ENCODE results near the gene PARP12. TPM values are rescaled to one million over a fixed set of nuclear protein-coding genes. Genes with fewer than 3 reads are reported as not detected.

Gene PARP12
- total RNA-seq, 2 experiments from 2014 or later, result 96.9 to 98.3 TPM

GRCh38 chr7:140018125-140019043 is 44.4 kb downstream of the PARP12 start:
- peaks cover 17% of the 10 kb centered on the region for H3K36me3 Mint-ChIP-seq (ENCODE audit: low read depth)
- ATAC-seq (no peak), DNase-seq (no peak)
- no peaks in the 10 kb centered on the region for H3K9me3 Mint-ChIP-seq (ENCODE audit: insufficient read depth)
- no peaks in the 10 kb centered on the region for H3K4me1 Mint-ChIP-seq (ENCODE audit: low read depth)
- H3K27ac Mint-ChIP-seq, result no peak overlapping the region
- POLR2A ChIA-PET, result interaction anchor here (1.1 kb wide), 1 partner anchor 11 kb away, joined by 4 read pairs; no protein-coding TSS in a partner anchor
- no peaks in the 10 kb centered on the region for H3K27me3 Mint-ChIP-seq (ENCODE audit: low read depth)
- CTCF ChIA-PET, result interaction anchor here (0.8 to 2.3 kb wide), 4 partner anchors 12 to 417 kb away, joined by 3 to 6 read pairs (median 4); no protein-coding TSS in a partner anchor
- no peak overlapping the region for H3K4me3 Mint-ChIP-seq

GRCh38 chr7:140017543-140017942 is 45.2 kb downstream of the PARP12 start:
- ATAC-seq, result no peak
- no peaks in the 10 kb centered on the region for H3K9me3 Mint-ChIP-seq (ENCODE audit: insufficient read depth)
- H3K4me1 Mint-ChIP-seq (ENCODE audit: low read depth), result no peaks in the 10 kb centered on the region
- ChIA-PET POLR2A (interaction anchor here (1.1 kb wide), 1 partner anchor 12 kb away, joined by 4 read pairs; no protein-coding TSS in a partner anchor), CTCF (interaction anchor here (1.1 kb wide), 1 partner anchor 416 kb away, joined by 4 read pairs; no protein-coding TSS in a partner anchor)
- no peaks in the 10 kb centered on the region for H3K27me3 Mint-ChIP-seq (ENCODE audit: low read depth)
- H3K4me3 Mint-ChIP-seq, result no peak overlapping the region
- peaks cover 9% of the 10 kb centered on the region for H3K36me3 Mint-ChIP-seq (ENCODE audit: low read depth)
- no peak overlapping the region for H3K27ac Mint-ChIP-seq
- DNase-seq, result no peak

GRCh38 chr7:140017034-140017433 is 45.7 kb downstream of the PARP12 start:
- CTCF ChIA-PET, result no interaction called here
- ATAC-seq, result no peak
- no peaks in the 10 kb centered on the region for H3K4me1 Mint-ChIP-seq (ENCODE audit: low read depth)
- POLR2A ChIA-PET, result no interaction called here
- H3K27me3 Mint-ChIP-seq (ENCODE audit: low read depth), result no peaks in the 10 kb centered on the region
- H3K4me3 Mint-ChIP-seq, result no peak overlapping the region
- no peak for DNase-seq
- H3K36me3 Mint-ChIP-seq (ENCODE audit: low read depth), result peaks cover 4% of the 10 kb centered on the region
- no peaks in the 10 kb centered on the region for H3K9me3 Mint-ChIP-seq (ENCODE audit: insufficient read depth)
- H3K27ac Mint-ChIP-seq, result no peak overlapping the region

GRCh38 chr7:140016540-140016939 is 46.2 kb downstream of the PARP12 start:
- no peak for ATAC-seq
- no peak overlapping the region for H3K4me3 Mint-ChIP-seq
- DNase-seq, result no peak
- H3K27ac Mint-ChIP-seq, result no peak overlapping the region
- H3K4me1 Mint-ChIP-seq (ENCODE audit: low read depth), result no peaks in the 10 kb centered on the region
- ChIA-PET CTCF (no interaction called here), POLR2A (no interaction called here)
- H3K27me3 Mint-ChIP-seq (ENCODE audit: low read depth), result no peaks in the 10 kb centered on the region
- no peaks in the 10 kb centered on the region for H3K36me3 Mint-ChIP-seq (ENCODE audit: low read depth)
- no peaks in the 10 kb centered on the region for H3K9me3 Mint-ChIP-seq (ENCODE audit: insufficient read depth)

DNA sequence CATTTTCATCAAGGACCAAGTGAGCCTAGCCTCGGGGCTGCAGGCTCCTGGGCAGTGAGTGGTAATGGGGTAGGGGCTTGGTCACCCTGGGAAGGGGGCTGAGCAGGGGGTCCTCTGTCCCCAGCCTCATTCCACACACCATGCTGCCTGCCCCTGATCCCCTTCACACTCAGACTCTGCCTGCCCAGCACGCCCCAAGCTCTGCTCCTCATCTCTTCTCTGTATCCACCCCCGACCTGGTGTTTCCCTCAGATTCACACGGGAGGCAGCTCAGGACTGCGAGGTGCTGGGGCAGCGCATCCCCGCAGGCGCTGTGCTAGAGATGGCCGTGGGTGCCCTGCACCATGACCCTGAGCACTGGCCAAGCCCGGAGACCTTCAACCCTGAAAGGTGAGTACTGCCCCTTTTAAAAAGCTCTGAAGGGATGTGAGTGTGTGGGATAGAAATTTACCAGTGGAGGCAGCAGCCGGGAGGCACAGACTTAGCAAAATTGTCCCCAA is 47.2 kb downstream of the PARP12 start:
- H3K27me3 Mint-ChIP-seq (ENCODE audit: low read depth), result no peaks in the 10 kb centered on the region
- H3K36me3 Mint-ChIP-seq (ENCODE audit: low read depth), result no peaks in the 10 kb centered on the region
- no peak for DNase-seq
- POLR2A ChIA-PET, result no interaction called here
- H3K4me1 Mint-ChIP-seq (ENCODE audit: low read depth), result no peaks in the 10 kb centered on the region
- CTCF ChIA-PET, result no interaction called here
- no peak overlapping the region for H3K27ac Mint-ChIP-seq
- H3K4me3 Mint-ChIP-seq, result no peak overlapping the region
- ATAC-seq, result no peak
- H3K9me3 Mint-ChIP-seq (ENCODE audit: insufficient read depth), result no peaks in the 10 kb centered on the region

GRCh38 chr7:140014123-140014522 is 48.6 kb downstream of the PARP12 start:
- Mint-ChIP-seq H3K27me3 (ENCODE audit: low read depth) (no peaks in the 10 kb centered on the region), H3K27ac (no peak overlapping the region), H3K9me3 (ENCODE audit: insufficient read depth) (no peaks in the 10 kb centered on the region), H3K4me1 (ENCODE audit: low read depth) (no peaks in the 10 kb centered on the region), H3K36me3 (ENCODE audit: low read depth) (no peaks in the 10 kb centered on the region), H3K4me3 (no peak overlapping the region)
- ChIA-PET POLR2A (no interaction called here), CTCF (interaction anchor here (0.9 to 1.0 kb wide), 2 partner anchors 227 to 368 kb away, joined by 3 to 5 read pairs; no protein-coding TSS in a partner anchor)
- ATAC-seq (no peak), DNase-seq (no peak)

GRCh38 chr7:140013676-140014075 is 49.1 kb downstream of the PARP12 start:
- CTCF ChIA-PET, result interaction anchor here (0.9 to 1.0 kb wide), 2 partner anchors 227 to 367 kb away, joined by 3 to 5 read pairs; no protein-coding TSS in a partner anchor
- Mint-ChIP-seq H3K27me3 (ENCODE audit: low read depth) (no peaks in the 10 kb centered on the region), H3K36me3 (ENCODE audit: low read depth) (no peaks in the 10 kb centered on the region), H3K4me1 (ENCODE audit: low read depth) (no peaks in the 10 kb centered on the region), H3K9me3 (ENCODE audit: insufficient read depth) (no peaks in the 10 kb centered on the region), H3K4me3 (no peak overlapping the region), H3K27ac (no peak overlapping the region)
- POLR2A ChIA-PET, result no interaction called here
- no peak for DNase-seq
- ATAC-seq, result no peak

GRCh38 chr7:140010194-140010895 is 52.4 kb downstream of the PARP12 start:
- peaks cover 2% of the 10 kb centered on the region for H3K27me3 Mint-ChIP-seq (ENCODE audit: low read depth)
- no peaks in the 10 kb centered on the region for H3K9me3 Mint-ChIP-seq (ENCODE audit: insufficient read depth)
- H3K4me1 Mint-ChIP-seq (ENCODE audit: low read depth), result no peaks in the 10 kb centered on the region
- no peak overlapping the region for H3K27ac Mint-ChIP-seq
- ChIA-PET CTCF (no interaction called here), POLR2A (no interaction called here)
- DNase-seq (no peak), ATAC-seq (no peak)
- H3K36me3 Mint-ChIP-seq (ENCODE audit: low read depth), result no peaks in the 10 kb centered on the region
- H3K4me3 Mint-ChIP-seq, result no peak overlapping the region

DNA sequence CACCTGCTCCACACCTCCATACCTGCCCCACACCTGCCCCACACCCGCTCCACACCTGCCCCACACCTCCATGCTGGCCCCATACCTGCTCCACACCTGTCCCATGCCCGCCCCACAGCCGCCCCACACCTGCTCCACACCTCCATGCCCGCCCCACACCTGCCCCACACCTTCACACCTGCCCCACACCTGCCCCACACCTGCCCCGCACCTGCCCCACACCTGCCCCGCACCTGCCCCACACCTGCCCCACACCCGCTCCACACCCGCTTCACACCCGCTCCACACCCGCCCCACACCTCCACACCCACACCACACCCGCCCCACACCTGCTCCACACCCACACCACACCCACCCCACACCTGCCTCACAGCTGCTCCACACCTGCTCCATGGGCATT is 53.0 kb downstream of the PARP12 start:
- ATAC-seq, result no peak
- no peak overlapping the region for H3K27ac Mint-ChIP-seq
- ChIA-PET CTCF (no interaction called here), POLR2A (no interaction called here)
- H3K9me3 Mint-ChIP-seq (ENCODE audit: insufficient read depth), result no peaks in the 10 kb centered on the region
- no peaks in the 10 kb centered on the region for H3K4me1 Mint-ChIP-seq (ENCODE audit: low read depth)
- no peaks in the 10 kb centered on the region for H3K36me3 Mint-ChIP-seq (ENCODE audit: low read depth)
- DNase-seq, result no peak
- peaks cover 2% of the 10 kb centered on the region for H3K27me3 Mint-ChIP-seq (ENCODE audit: low read depth)
- no peak overlapping the region for H3K4me3 Mint-ChIP-seq

- Mint-ChIP-seq H3K27ac (no peak overlapping the region), H3K36me3 (ENCODE audit: low read depth) (no peaks in the 10 kb centered on the region), H3K27me3 (ENCODE audit: low read depth) (peaks cover 2% of the 10 kb centered on the region), H3K4me3 (no peak overlapping the region), H3K4me1 (ENCODE audit: low read depth) (no peaks in the 10 kb centered on the region), H3K9me3 (ENCODE audit: insufficient read depth) (no peaks in the 10 kb centered on the region)
- CTCF ChIA-PET, result interaction anchor here (3.1 kb wide), 1 partner anchor 407 kb away, joined by 18 read pairs; no protein-coding TSS in a partner anchor
- no peak for DNase-seq
- ATAC-seq, result no peak
- POLR2A ChIA-PET, result no interaction called here
These were observed 53.8 kb downstream of the PARP12 start for GRCh38 chr7:140008755-140009610.

DNA sequence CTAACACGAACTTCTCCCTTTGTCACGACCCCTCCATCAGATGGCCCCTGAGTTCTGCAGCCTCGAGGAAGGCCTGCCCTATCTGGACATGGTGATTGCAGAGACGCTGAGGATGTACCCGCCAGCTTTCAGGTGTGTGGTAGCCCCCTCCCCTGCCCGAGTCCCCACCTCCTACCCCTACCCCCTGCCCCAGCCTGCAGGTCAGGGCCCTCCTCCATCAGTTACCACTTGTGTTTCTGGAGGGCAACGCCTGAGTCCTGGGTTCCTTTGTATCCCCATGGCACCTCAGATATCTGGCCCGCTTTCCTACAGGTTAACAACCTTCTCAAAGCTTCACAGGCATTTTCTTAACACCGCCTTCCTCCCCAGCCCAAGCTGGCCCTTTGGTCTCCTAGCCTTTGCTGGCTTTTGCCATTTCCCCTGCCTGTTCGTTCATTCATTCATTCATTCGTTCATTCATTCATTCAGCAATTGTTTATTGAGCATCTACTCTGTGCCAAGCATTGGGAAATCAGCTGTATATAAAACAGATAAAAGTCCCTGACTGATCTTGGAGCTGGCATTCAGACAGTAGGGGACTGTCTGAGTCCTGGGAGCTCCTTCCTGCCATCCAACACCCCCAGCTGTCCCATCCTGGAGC is 55.6 kb downstream of the PARP12 start:
- H3K27ac Mint-ChIP-seq, result no peak overlapping the region
- H3K4me1 Mint-ChIP-seq (ENCODE audit: low read depth), result no peaks in the 10 kb centered on the region
- no peaks in the 10 kb centered on the region for H3K36me3 Mint-ChIP-seq (ENCODE audit: low read depth)
- ATAC-seq, result no peak
- ChIA-PET CTCF (interaction anchor here (0.9 to 7.8 kb wide), 5 partner anchors 356 to 573 kb away, joined by 3 to 103 read pairs (median 4); no protein-coding TSS in a partner anchor), POLR2A (no interaction called here)
- H3K4me3 Mint-ChIP-seq, result no peak overlapping the region
- H3K9me3 Mint-ChIP-seq (ENCODE audit: insufficient read depth), result no peaks in the 10 kb centered on the region
- DNase-seq, result no peak
- peaks cover 2% of the 10 kb centered on the region for H3K27me3 Mint-ChIP-seq (ENCODE audit: low read depth)

All from activated CD8-positive, alpha-beta T cell treated with anti-CD3 and anti-CD28 coated beads, Interleukin-2, amount 10 ng/mL, durations not matched to agents 7 days and 5 days (primary cell).